AG10803 (cell line): ENCODE data around the gene GUCY1A2.
"Not testable (repeated sequence)": the region's sequence is repeated elsewhere in the genome, so short reads cannot be mapped to it uniquely, and the experiment has no call there.

Experiments
- DNase-seq: peaks from one replicate; pipeline ENCODE4 v3.0.0; 2010; ENCODE audit warnings: low read depth
- H3K4me3 ChIP-seq: 2 replicates; pipeline ENCODE4 v1.5.1; 2011; ENCODE audit warnings: mild to moderate bottlenecking, low read length, control low read depth
- CTCF ChIP-seq: conservative IDR thresholded peaks from 2 replicates; pipeline ENCODE4 v1.5.1; 2011; ENCODE audit warnings: mild to moderate bottlenecking, low read length, control low read depth, inconsistent platforms

GUCY1A2 gene

GRCh38 chr11:107018219-107018901 is at the start of gene GUCY1A2:
Gene GUCY1A2, minus strand, starts transcription at chr11:107018476. Its CDS starts 421 bp downstream, at chr11:107018055.
- H3K4me3 ChIP-seq: peak within 1 kb of the TSS; percentile 57
- TF ChIP-seq CTCF: no peak
- DNase-seq: no peak

GRCh38 chr11:107054391-107054790 is 36.1 kb upstream of the GUCY1A2 start:
- no peak for TF ChIP-seq CTCF
- no peak overlapping the region for H3K4me3 ChIP-seq
- DNase-seq: no peak

GRCh38 chr11:107051332-107051731 is 33.1 kb upstream of the GUCY1A2 start:
- DNase-seq, H3K4me3 ChIP-seq: not testable (repeated sequence)

GRCh38 chr11:107050899-107051298 is 32.6 kb upstream of the GUCY1A2 start:
- not testable (repeated sequence) for DNase-seq, H3K4me3 ChIP-seq

- TF ChIP-seq CTCF: no peak
- no peak overlapping the region for H3K4me3 ChIP-seq
- DNase-seq: no peak
Measured at GRCh38 chr11:107050121-107050520, 31.8 kb upstream of the GUCY1A2 start.

- DNase-seq: no peak
- no peak overlapping the region for H3K4me3 ChIP-seq
- no peak for TF ChIP-seq CTCF
Measured at GRCh38 chr11:107044503-107044902, 26.2 kb upstream of the GUCY1A2 start.

- H3K4me3 ChIP-seq: no peak overlapping the region
- DNase-seq: peak; percentile 96
- no peak for TF ChIP-seq CTCF
Measured at GRCh38 chr11:107043242-107044006, 25.1 kb upstream of the GUCY1A2 start.

- DNase-seq: no peak
- no peak overlapping the region for H3K4me3 ChIP-seq
- TF ChIP-seq CTCF: no peak
Measured at GRCh38 chr11:107042748-107043147, 24.5 kb upstream of the GUCY1A2 start.
